K562 (cell line): Measurements from ENCODE around the gene PYY. TPM values are rescaled to one million over a fixed set of nuclear protein-coding genes. Genes with fewer than 3 reads are reported as not detected.

ENCODE experiments used
- ATAC-seq: fragments of 200-7000 bp; cut with Tn5 transposase; 3 replicates; pipeline ENCODE4 v1.9.1; 2020; ENCODE audit warnings: moderate library complexity
- BruUV-seq: library from RNA; stranded (reverse); fragments of 400-500 nt; replicated peaks from 2 replicates; lab custom pipeline; 2021; lab: Mats Ljungman, UMichigan
- CTCF ChIA-PET: fragments of 300-600 bp; formaldehyde crosslinking; extraction: SDS; loops from one replicate; lab custom pipeline; 2021; ENCODE audit warnings: low intra/inter-chr PET ratio; lab: Yijun Ruan, JAX
- POLR2A ChIA-PET: fragments of 300-600, 350-650 bp; sonication (Branson Sonifier 250); formaldehyde crosslinking; extraction: SDS; loops from one replicate; lab custom pipeline; 2021; ENCODE audit warnings: antibody characterized with exemption, inconsistent platforms; lab: Yijun Ruan, JAX
- DNase-seq, 4 experiments: peaks; one replicate each; pipeline versions ENCODE4 v3.0.0 to v3.0.0-alpha.2; 2011 to 2018; ENCODE audit warnings: low spot score in 3 of 4, mixed read lengths in 3 of 4; ENCODE audit errors: extremely low read depth in 1 of 4
- FAIRE-seq: peaks from 2 replicates; lab custom pipeline; 2011; peaks lifted over from hg19 to GRCh38; lab: Jason Lieb, UNC
- H2AFZ ChIP-seq: 2 replicates; pipeline ENCODE4 v1.6.0; 2011; ENCODE audit warnings: low read depth, low read length, control low read depth, inconsistent platforms
- H3K27ac ChIP-seq: fragments of 200-600 bp; 3 replicates; pipeline ENCODE4 v1.8.0; 2011; ENCODE audit warnings: low read depth, mild to moderate bottlenecking, control low read depth, inconsistent platforms, low read length, moderate library complexity, mixed read lengths; ENCODE audit errors: extremely low read depth
- H3K27me3 ChIP-seq, 2 experiments: fragments of 300-600 bp in 1 of 2; 2 replicates in 1 of 2; 3 replicates in 1 of 2; pipeline versions ENCODE4 v1.6.0 to v1.8.0; 2011; ENCODE audit warnings: inconsistent platforms in 2 of 2, low read length in 2 of 2, mild to moderate bottlenecking in 1 of 2, mixed read lengths in 1 of 2, moderate library complexity in 1 of 2; ENCODE audit not compliant: control insufficient read depth in 2 of 2, insufficient read depth in 2 of 2
- H3K36me3 ChIP-seq: fragments of 300-600 bp; 3 replicates; pipeline ENCODE4 v1.8.0; 2011; ENCODE audit warnings: mild to moderate bottlenecking, low read length, inconsistent platforms; ENCODE audit not compliant: control insufficient read depth, insufficient read depth
- H3K4me1 ChIP-seq, 2 experiments: fragments of 200-600 bp in 1 of 2; replicated peaks in 1 of 2; 2 replicates in 1 of 2; 3 replicates in 1 of 2; pipeline versions ENCODE4 v1.5.1 to v1.8.0; 2011; ENCODE audit warnings: inconsistent platforms in 2 of 2, low read length in 2 of 2, mild to moderate bottlenecking in 1 of 2, mixed read lengths in 1 of 2, moderate library complexity in 1 of 2; ENCODE audit not compliant: control insufficient read depth in 2 of 2, insufficient read depth in 2 of 2
- H3K4me2 ChIP-seq: 2 replicates; pipeline ENCODE4 v1.6.1; 2011; ENCODE audit warnings: low read length, control low read depth, inconsistent platforms, mixed read lengths; ENCODE audit not compliant: insufficient read depth
- H3K4me3 ChIP-seq: fragments of 200-600 bp; sonication (generic), shearing (Covaris generic); 2 replicates; pipeline ENCODE4 v1.5.1; 2016; ENCODE audit warnings: control low read depth, inconsistent platforms
- H3K79me2 ChIP-seq: fragments of 200-600 bp; 3 replicates; pipeline ENCODE4 v1.8.0; 2011; ENCODE audit warnings: low read length, inconsistent platforms; ENCODE audit not compliant: control insufficient read depth, insufficient read depth
- H3K9ac ChIP-seq, 2 experiments: 2 replicates each; pipeline versions ENCODE4 v1.6.0 to v1.6.1; 2011; ENCODE audit warnings: low read depth in 2 of 2, low read length in 2 of 2, control low read depth in 1 of 2, inconsistent platforms in 1 of 2, mild to moderate bottlenecking in 1 of 2, mixed read lengths in 1 of 2; ENCODE audit not compliant: insufficient read depth in 1 of 2
- H3K9me1 ChIP-seq: one replicate; pipeline ENCODE4 v1.6.0; 2011; ENCODE audit warnings: inconsistent platforms, mild to moderate bottlenecking, low read length, moderate library complexity; ENCODE audit not compliant: control insufficient read depth, insufficient read depth
- H3K9me3 ChIP-seq: replicated peaks from 2 replicates; pipeline ENCODE4 v1.5.1; 2011; ENCODE audit warnings: low read depth, low read length, inconsistent platforms; ENCODE audit not compliant: control insufficient read depth, insufficient read depth
- H4K20me1 ChIP-seq: replicated peaks from 2 replicates; pipeline ENCODE4 v1.6.1; 2011; ENCODE audit warnings: low read length, inconsistent platforms, mixed read lengths; ENCODE audit not compliant: control insufficient read depth, insufficient read depth
- BMI1 ChIP-seq: fragments of 150-350 bp; IDR thresholded peaks from 2 replicates; pipeline ENCODE4 v1.6.1; 2014; ENCODE audit warnings: low read length
- EZH2 ChIP-seq: IDR thresholded peaks from 2 replicates; pipeline ENCODE4 v1.6.1; 2012; ENCODE audit warnings: low read depth, mild to moderate bottlenecking, inconsistent platforms, low read length, borderline replicate concordance
- MAZ ChIP-seq, 2 experiments: fragments of 450-650 bp in 1 of 2; sonication (generic) in 1 of 2; formaldehyde crosslinking; IDR thresholded peaks in 1 of 2; conservative IDR thresholded peaks in 1 of 2; 2 replicates each; pipeline versions ENCODE4 v1.4.0 to v1.5.0; 2020; ENCODE audit warnings: mild to moderate bottlenecking in 1 of 2, missing genetic modification reagents in 1 of 2
- SPI1 ChIP-seq: IDR thresholded peaks from 2 replicates; pipeline ENCODE4 v1.6.1; 2011; ENCODE audit warnings: low read depth, low read length, control low read depth, borderline replicate concordance
- STAG1 ChIP-seq: sonication (generic); formaldehyde crosslinking; IDR thresholded peaks from 2 replicates; pipeline ENCODE4 v1.5.0; 2020; ENCODE audit warnings: missing genetic modification reagents, borderline replicate concordance
- YY1 ChIP-seq, 3 experiments: IDR thresholded peaks; 2 replicates each; pipeline ENCODE4 v1.6.1; 2011; ENCODE audit warnings: low read length in 2 of 3, mild to moderate bottlenecking in 2 of 3, moderate library complexity in 2 of 3, borderline replicate concordance in 1 of 3, control low read depth in 1 of 3, low read depth in 1 of 3; ENCODE audit not compliant: insufficient read depth in 3 of 3, insufficient replicate concordance in 2 of 3, control insufficient read depth in 1 of 3, insufficient read length in 1 of 3; ENCODE audit errors: extremely low read depth in 1 of 3
- ZKSCAN8 ChIP-seq: fragments of 200-800 bp; sonication (Bioruptor generic); IDR thresholded peaks from 2 replicates; pipeline ENCODE4 v1.6.1; 2016; ENCODE audit warnings: missing genetic modification characterization, missing compliant biosample characterization
- ZSCAN32 ChIP-seq: fragments of 450-650 bp; formaldehyde crosslinking; IDR thresholded peaks from 2 replicates; pipeline ENCODE4 v1.4.0; 2020; ENCODE audit warnings: mild to moderate bottlenecking, moderate library complexity
- WGBS: fragments of 100-300 bp; shearing (Covaris generic); methylation state at CpG from one replicate; pipeline ENCODE4 v1.1.6; 2016; ENCODE audit warnings: low coverage, mixed read lengths; ENCODE audit not compliant: insufficient coverage; ENCODE audit errors: missing lambda C conversion rate; 5-methylcytosine and 5-hydroxymethylcytosine counted together
- in situ Hi-C: fragments of 300-500 bp; cut with MboI; formaldehyde crosslinking; loops from 4 replicates; pipeline ENCODE4 v1.15.0; 2018; ENCODE audit warnings: inconsistent platforms, mixed read lengths
- intact Hi-C: fragments of 100-400 bp; cut with micrococcal nuclease; formaldehyde crosslinking; loops from 2 replicates; pipeline ENCODE4 v1.14.2; 2022
- polyA plus RNA-seq, 8 experiments: library from polyadenylated mRNA; depleted of rRNA in 4 of 8; stranded (reverse) in 5 of 8; unstranded in 3 of 8; fragments of >200 nt; fragmentation: Nextera tagmentation in 2 of 8; fragmentation: Illumina TruSeq in 1 of 8; extraction: Ambion mirVana in 2 of 8; extraction: Trizol in 1 of 8; gene quantifications; 2 replicates each; pipeline versions ENCODE4 v1.2.1 to v1.2.3, GENCODE V29; 2011 to 2014; ENCODE audit warnings: inconsistent platforms in 1 of 8, missing spikeins in 1 of 8
- total RNA-seq, 7 experiments: library from RNA; depleted of rRNA in 6 of 7; stranded (reverse); fragments of >200 nt in 6 of 7; fragmentation: Illumina TruSeq in 2 of 7; extraction: Trizol in 2 of 7; gene quantifications; 2 replicates each; pipeline versions ENCODE4 v1.2.1 to v1.2.3, GENCODE V29; 2011 to 2021; ENCODE audit warnings: low replicate concordance in 1 of 7
- TF ChIP-seq, protein P1 (sequence below), 3 experiments: IDR thresholded peaks in 2 of 3; conservative IDR thresholded peaks in 1 of 3; 2 replicates each; pipeline ENCODE4 v1.5.1; 2011 to 2012; ENCODE audit warnings: low read length in 3 of 3, mild to moderate bottlenecking in 3 of 3, control low read depth in 2 of 3, improper control_type of control experiment in 1 of 3, inconsistent platforms in 1 of 3, low read depth in 1 of 3, mixed read lengths in 1 of 3, moderate library complexity in 1 of 3; ENCODE audit not compliant: insufficient read depth in 2 of 3
- TF ChIP-seq, protein P2 (sequence below): fragments of 450-650 bp; IDR thresholded peaks from 2 replicates; pipeline ENCODE4 v1.6.1; 2018; ENCODE audit not compliant: partially characterized antibody
- TF ChIP-seq, protein P3 (sequence below): sonication (generic); formaldehyde crosslinking; IDR thresholded peaks from 2 replicates; pipeline ENCODE4 v1.8.0; 2022; ENCODE audit warnings: missing genetic modification reagents, mild to moderate bottlenecking, moderate library complexity, borderline replicate concordance
- TF ChIP-seq, protein P4 (sequence below): sonication (generic); formaldehyde crosslinking; IDR thresholded peaks from 2 replicates; pipeline ENCODE4 v1.8.1; 2023; ENCODE audit warnings: mild to moderate bottlenecking, missing genetic modification reagents, moderate library complexity

PYY gene
- total and polyA plus RNA-seq, 9 of the 15 experiments (the other 6 are each of a cell fraction or from before 2014, with no cell fraction given): not detected

DNA sequence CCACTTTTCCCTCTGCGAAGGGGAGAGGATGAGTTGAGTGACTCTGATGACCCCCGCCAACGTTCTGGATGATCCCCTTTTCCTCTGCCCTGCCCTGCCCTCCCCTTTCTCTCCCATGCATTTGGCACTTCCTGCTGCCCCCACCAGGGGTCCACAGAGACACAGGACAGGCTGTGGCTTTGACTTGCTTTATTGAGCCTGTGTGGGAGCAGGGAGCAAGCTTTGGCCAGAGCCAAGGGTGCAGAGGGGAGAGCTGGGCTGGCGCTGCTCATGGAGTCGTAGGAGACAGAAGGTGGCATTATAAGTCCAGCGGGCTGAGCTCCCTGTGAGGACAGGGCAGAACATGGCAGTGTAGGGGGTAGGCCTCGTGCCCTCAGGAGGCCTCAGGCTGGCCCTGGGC lies 13.1 kb downstream of the PYY start:
- 5% methylated on average over 6 of the region's 7 CpGs for WGBS
- intact Hi-C loops: loop anchor here (5.0 kb wide), 1 partner anchor 227 kb away; no protein-coding TSS in a partner anchor
- H3K4me2 ChIP-seq: no peak overlapping the region
- peak; percentile 81 for ATAC-seq
- DNase-seq: peak; percentile 55 to 71 (median 62)
- peaks cover 0 to 21% of the 10 kb centered on the region in 2 experiments; a peak in 1 of 5 replicates for H3K27me3 ChIP-seq
- no peak overlapping the region for H3K4me3 ChIP-seq
- no peaks in the 10 kb centered on the region for H3K36me3 ChIP-seq
- no peak overlapping the region for H2AFZ ChIP-seq
- CTCF ChIA-PET: interaction anchor here (1.7 to 2.4 kb wide), 2 partner anchors 54 to 101 kb away, joined by 5 to 9 read pairs; no protein-coding TSS in a partner anchor
- H3K4me1 ChIP-seq: peaks cover 0 to 16% of the 10 kb centered on the region in 2 experiments; a peak in 4 of 5 replicates
- FAIRE-seq: peak; percentile 92
- H3K9me1 ChIP-seq: no peaks in the 10 kb centered on the region
- peak overlapping the region in 1 of 2 experiments; percentile 55; a peak in 1 of 4 replicates for H3K9ac ChIP-seq
- no peaks in the 10 kb centered on the region for H4K20me1 ChIP-seq
- POLR2A ChIA-PET: interaction anchor here (0.5 to 1.1 kb wide), 3 partner anchors 9 to 339 kb away, joined by 3 read pairs; no protein-coding TSS in a partner anchor
- BruUV-seq: no TSS peak
- no peaks in the 10 kb centered on the region for H3K79me2 ChIP-seq
- no peak overlapping the region for H3K27ac ChIP-seq
- no peaks in the 10 kb centered on the region for H3K9me3 ChIP-seq
- in situ Hi-C loops: loop anchor here (5.0 to 25.0 kb wide), 3 partner anchors 52 to 397 kb away; partner anchors contain the start of gene GRN
- TF ChIP-seq ZKSCAN8 (CRISPR knock-in tag) (no peak), SPI1 (0 out of 2 replicates have a peak, but pooled peaks have one; percentile 14), ZSCAN32 (CRISPR knock-in tag) (no peak), BMI1 (no peak), EZH2 (no peak), MAZ (CRISPR knock-in tag; conservative IDR thresholded peaks at IDR 0.05 in 1 of 2, IDR thresholded peaks at IDR 0.05 in 1 of 2) (peak in 1 of 2 experiments; percentile 23; a peak in 1 of 4 replicates), STAG1 (peak; percentile 31; the same call in 1 of the 2 replicates), YY1 (IDR thresholded peaks at IDR 0.05; ENCODE audit: borderline replicate concordance in 1 of 3, control insufficient read depth in 1 of 3, extremely low read depth in 1 of 3, insufficient read depth in 3 of 3, insufficient read length in 1 of 3, insufficient replicate concordance in 2 of 3, low read depth in 1 of 3, low read length in 2 of 3) (peak in 1 of 3 experiments; percentile 20)
- TF ChIP-seq, protein P1, sequence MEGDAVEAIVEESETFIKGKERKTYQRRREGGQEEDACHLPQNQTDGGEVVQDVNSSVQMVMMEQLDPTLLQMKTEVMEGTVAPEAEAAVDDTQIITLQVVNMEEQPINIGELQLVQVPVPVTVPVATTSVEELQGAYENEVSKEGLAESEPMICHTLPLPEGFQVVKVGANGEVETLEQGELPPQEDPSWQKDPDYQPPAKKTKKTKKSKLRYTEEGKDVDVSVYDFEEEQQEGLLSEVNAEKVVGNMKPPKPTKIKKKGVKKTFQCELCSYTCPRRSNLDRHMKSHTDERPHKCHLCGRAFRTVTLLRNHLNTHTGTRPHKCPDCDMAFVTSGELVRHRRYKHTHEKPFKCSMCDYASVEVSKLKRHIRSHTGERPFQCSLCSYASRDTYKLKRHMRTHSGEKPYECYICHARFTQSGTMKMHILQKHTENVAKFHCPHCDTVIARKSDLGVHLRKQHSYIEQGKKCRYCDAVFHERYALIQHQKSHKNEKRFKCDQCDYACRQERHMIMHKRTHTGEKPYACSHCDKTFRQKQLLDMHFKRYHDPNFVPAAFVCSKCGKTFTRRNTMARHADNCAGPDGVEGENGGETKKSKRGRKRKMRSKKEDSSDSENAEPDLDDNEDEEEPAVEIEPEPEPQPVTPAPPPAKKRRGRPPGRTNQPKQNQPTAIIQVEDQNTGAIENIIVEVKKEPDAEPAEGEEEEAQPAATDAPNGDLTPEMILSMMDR (IDR thresholded peaks at IDR 0.05 in 2 of 3, conservative IDR thresholded peaks at IDR 0.05 in 1 of 3; ENCODE audit: insufficient read depth in 2 of 3, low read depth in 1 of 3, low read length in 3 of 3): peak; percentile 76 to 87 (median 79)
- TF ChIP-seq, protein P2, sequence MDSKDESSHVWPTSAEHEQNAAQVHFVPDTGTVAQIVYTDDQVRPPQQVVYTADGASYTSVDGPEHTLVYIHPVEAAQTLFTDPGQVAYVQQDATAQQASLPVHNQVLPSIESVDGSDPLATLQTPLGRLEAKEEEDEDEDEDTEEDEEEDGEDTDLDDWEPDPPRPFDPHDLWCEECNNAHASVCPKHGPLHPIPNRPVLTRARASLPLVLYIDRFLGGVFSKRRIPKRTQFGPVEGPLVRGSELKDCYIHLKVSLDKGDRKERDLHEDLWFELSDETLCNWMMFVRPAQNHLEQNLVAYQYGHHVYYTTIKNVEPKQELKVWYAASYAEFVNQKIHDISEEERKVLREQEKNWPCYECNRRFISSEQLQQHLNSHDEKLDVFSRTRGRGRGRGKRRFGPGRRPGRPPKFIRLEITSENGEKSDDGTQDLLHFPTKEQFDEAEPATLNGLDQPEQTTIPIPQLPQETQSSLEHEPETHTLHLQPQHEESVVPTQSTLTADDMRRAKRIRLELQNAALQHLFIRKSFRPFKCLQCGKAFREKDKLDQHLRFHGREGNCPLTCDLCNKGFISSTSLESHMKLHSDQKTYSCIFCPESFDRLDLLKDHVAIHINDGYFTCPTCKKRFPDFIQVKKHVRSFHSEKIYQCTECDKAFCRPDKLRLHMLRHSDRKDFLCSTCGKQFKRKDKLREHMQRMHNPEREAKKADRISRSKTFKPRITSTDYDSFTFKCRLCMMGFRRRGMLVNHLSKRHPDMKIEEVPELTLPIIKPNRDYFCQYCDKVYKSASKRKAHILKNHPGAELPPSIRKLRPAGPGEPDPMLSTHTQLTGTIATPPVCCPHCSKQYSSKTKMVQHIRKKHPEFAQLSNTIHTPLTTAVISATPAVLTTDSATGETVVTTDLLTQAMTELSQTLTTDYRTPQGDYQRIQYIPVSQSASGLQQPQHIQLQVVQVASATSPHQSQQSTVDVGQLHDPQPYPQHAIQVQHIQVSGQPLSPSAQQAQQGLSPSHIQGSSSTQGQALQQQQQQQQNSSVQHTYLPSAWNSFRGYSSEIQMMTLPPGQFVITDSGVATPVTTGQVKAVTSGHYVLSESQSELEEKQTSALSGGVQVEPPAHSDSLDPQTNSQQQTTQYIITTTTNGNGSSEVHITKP: peak; percentile 93
- TF ChIP-seq, protein P3, sequence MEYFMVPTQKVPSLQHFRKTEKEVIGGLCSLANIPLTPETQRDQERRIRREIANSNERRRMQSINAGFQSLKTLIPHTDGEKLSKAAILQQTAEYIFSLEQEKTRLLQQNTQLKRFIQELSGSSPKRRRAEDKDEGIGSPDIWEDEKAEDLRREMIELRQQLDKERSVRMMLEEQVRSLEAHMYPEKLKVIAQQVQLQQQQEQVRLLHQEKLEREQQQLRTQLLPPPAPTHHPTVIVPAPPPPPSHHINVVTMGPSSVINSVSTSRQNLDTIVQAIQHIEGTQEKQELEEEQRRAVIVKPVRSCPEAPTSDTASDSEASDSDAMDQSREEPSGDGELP (CRISPR knock-in tag): peak; percentile 28; the same call in 1 of the 2 replicates
- TF ChIP-seq, protein P4, sequence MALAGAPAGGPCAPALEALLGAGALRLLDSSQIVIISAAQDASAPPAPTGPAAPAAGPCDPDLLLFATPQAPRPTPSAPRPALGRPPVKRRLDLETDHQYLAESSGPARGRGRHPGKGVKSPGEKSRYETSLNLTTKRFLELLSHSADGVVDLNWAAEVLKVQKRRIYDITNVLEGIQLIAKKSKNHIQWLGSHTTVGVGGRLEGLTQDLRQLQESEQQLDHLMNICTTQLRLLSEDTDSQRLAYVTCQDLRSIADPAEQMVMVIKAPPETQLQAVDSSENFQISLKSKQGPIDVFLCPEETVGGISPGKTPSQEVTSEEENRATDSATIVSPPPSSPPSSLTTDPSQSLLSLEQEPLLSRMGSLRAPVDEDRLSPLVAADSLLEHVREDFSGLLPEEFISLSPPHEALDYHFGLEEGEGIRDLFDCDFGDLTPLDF: no peak
